Measurements from ENCODE around the gene CDH23.

DNA sequence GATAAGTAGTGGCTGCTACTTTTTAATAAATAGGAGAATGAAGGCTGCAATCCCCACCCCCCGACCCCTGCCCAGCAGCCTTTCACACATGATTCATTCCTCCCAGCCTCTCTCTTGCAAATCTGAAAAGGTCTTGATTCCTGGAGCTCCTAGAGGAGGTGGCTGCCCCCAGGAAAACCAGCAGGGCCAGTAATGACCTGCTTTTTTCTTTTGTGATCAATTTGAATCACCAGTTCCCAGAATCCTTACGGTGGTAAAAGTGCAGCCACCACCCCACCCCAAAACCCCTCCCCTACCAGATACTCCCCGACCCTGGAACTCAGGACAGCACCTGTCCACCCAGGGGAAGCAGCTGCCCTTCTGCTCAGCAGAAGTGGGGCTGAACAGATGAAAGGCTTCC lies 213.9 kb downstream of the CDH23 start:
- TF ChIP-seq CTCF (IDR thresholded peaks at IDR 0.05) (no peak), ZFX (IDR thresholded peaks at IDR 0.05; ENCODE audit: borderline replicate concordance) (no peak)

Measured in 22Rv1 (cell line).